Measurements from ENCODE around the gene FLOT1.

The FLOT1 gene

DNA sequence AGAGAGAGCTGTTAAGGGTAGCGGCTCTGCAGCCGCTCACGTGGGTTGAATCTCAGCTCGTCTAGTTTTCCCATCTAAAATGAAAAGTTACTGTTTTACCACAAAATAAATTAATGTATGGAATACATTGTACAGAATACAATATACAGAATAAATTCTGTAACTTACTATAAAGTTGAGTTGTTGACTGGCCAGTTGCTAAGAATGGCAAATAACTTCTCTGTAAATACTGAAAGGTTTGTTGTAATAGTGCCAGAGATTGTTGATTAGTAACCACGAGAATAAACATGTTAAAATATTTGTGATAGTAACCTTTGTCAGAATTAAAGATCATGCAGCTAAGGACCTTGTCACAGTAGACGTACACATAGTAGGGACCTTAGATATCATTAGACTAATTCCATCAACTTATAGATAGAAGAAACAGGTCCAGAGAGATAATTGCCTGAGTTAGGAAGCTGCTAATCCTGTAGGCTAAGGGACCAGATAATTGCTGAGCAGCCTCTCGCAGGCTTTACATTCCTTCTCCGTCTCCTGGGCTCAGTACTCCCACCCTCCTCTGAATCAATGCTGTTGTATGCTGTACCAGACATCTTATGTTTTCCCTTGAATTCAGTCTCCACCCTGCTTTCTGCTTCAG, 51.2 kb downstream of the FLOT1 start:
- no peak for DNase-seq

DNA sequence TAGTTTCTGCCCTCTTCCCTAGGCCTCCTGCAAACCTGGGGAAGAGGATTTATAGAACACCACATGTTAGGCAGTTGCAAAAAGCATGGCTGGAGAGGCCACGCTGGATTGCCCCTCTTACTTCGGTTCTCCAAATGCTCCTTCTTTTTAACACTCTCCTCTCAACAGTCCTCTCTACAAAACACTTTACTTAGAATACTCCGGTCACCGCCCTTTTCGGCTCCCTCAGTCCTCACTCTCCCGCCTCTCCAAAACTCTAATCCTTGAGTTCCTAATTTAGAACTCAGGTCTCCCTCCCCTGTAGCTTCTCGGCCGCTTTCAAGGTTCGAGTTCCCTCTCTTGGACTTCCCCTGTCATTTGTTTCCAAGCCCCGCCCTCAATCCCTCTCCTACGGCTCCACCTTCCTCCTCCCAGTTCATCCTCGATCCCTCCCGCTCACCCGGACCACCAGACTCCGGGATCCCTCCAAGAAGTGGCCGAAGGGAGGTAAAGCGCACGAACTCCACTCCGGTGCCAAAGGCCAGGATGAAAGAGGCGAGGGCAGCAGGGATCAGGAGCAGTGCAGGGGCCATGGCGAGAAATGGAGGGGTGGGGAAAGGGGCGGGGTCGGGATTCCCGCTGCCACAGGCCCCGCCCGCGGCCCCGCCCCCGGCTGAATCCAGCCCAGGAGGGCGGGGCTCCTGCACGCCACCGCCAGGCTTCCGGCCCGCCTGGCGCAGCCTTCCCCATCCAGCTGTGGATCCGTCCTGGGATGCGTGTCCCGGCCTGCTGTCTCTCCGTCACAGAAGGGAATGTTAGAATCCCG, 51.9 kb downstream of the FLOT1 start, which contains the start of gene NRM:
Gene NRM, minus strand, starts transcription at position 582 of the 805 bp plus-strand sequence. Its CDS starts 10 bp downstream, at position 572.
- peak; percentile 75 to 85 for DNase-seq

DNA sequence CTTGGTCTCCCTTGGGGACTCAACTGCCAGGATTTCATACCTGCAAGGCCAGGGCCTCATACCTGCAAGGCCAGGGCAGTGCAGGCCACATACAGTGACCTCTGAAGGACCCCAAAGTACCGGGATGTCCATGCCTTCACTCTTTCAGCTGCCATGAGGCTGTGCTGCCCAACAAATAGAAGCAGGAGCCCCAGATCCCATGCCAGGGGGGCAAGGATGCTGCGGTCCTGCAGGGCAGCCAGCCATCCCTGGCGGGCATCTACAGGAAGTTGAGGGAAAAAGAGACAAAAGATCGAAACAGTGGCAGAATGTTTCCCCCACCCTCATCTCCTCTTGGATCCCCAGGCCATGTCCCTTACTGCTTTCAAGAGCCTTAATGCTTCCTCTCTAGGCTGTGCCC, 52.5 kb downstream of the FLOT1 start:
- no peak for DNase-seq

DNA sequence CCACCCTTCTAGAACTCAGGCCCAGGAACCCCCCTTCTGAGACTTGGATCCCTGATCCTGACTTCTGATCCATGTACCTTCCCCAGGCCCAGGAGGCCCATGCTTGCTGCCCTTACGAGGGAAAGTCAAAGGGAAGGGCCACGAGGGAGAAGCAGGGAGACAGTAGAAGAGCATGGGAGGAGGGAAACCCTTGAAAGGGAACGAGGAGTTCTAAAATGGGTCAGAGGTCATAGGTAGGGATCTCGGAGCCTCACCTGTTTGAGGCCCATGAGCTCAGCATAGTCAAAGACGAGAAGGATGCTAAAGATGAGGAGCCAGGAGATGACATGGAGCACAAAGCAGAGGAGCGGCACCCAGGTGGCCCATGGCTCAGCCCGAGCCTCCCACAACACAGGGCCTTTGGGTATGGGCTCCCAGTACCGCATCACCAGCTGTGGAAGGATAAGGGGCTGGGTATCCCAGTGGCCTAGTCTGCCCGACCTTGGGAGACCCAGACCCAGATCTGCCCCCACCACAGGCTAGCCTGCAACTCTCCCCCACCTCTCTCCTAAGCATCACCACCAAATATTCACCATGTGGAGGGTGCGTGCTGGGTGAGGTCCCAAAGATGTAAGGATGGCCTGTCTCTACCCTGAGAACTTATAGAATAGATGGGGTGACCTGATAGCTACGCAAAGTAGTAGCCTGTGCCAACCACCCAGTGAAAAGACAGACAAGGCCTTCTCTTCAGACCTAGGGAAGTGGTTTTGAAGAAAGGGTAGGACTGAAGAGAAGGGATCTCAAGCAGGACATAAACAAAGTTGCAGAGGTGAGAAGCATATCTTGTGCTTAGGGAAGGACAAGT, 53.2 kb downstream of the FLOT1 start:
- DNase-seq, result no peak

DNA sequence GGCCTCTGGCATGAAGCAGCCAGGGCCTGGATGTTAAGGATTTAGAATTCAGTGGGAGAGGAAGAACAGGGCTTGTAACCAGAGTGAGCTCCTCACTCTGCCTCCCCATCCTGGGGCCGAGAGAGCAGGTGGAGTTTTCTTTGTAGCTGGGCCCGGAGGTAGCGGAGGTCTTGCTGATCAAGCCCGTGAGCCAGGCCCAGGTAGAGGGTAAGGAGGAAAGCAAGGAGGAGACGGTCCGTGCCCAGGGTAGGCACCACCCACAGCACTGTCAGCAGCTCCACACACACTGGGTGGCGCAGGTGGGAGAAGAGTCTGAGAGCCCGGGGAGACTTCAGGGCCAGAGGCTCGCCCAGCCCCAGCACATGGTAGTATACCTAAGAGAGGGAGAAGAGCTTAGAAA, 53.9 kb downstream of the FLOT1 start:
- DNase-seq, result no peak

DNA sequence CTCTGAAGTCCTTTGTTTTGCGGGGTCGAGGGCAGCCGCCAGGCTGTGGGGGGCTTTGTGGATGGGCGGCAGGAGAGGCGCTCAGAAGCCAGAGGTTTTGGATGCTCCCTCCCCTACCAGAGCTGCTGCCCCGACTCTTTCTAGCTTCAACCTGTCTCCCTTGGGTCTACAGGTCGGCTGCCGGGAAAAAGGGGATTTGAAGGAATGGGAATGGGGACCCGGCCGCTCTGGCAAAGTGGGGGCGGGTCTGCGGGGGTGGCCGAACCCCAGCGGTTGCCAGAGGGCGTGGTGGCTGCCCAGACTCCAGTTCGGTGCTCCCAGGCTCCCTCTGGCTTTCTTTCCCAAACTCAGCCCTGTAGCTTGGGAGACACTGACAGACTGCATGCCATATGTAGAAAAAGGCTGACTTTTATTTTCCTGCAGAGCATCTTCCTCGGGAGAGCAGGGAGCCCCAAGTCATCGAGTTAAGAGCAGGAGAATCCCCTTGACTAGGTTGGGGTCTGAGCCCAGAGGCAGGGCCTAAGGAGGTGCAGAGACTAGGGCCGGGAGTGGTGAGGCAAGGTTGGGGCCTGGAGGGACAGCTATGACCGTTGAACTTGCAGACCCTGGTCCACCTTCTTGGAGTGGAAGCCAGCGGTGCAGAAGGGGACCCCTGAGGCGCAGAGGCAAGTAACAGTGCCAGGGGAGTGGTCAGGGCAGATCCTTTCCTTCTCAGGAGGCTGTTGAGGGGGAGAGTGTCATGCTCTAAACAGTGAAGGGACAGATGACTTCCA, 54.6 kb downstream of the FLOT1 start:
- no peak for DNase-seq

DNA sequence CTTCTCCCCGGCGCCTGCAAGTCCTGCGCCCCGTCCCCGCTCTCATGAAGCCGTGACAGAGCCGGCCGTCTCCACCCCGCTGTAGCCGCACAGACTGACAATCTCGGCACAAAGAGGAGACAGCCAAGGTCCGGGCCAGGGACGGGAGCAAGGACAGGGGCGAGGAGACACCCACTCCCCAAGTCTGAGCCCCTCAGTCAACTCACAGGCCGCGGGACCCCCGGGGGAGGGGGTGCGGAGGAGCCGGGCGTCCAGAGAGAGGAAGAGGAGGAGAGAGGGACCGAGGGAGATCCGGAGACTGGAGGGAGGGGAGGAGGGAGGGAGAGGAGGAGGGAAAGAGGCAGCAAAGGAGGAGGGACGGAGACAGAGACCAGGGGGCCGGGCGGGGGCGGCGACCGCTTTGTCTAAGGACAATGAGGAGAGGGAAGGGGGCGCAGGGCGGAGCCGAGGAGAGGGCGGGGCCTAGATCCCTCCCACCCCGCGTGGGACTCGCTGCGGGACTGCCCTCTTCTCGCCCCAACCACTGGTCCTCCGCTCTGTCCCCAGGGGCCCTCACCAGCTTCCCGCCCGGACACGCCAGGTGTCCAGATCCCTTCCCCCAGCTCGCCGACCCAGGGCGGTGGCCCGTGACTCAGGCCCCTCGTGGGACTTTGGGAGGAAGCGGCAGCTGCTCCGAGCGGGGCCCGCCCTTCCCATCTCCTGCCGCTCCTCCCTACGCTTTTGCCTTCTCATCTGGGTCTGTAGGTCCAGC, 55.4 kb downstream of the FLOT1 start:
- peak; percentile 63 to 87 for DNase-seq

DNA sequence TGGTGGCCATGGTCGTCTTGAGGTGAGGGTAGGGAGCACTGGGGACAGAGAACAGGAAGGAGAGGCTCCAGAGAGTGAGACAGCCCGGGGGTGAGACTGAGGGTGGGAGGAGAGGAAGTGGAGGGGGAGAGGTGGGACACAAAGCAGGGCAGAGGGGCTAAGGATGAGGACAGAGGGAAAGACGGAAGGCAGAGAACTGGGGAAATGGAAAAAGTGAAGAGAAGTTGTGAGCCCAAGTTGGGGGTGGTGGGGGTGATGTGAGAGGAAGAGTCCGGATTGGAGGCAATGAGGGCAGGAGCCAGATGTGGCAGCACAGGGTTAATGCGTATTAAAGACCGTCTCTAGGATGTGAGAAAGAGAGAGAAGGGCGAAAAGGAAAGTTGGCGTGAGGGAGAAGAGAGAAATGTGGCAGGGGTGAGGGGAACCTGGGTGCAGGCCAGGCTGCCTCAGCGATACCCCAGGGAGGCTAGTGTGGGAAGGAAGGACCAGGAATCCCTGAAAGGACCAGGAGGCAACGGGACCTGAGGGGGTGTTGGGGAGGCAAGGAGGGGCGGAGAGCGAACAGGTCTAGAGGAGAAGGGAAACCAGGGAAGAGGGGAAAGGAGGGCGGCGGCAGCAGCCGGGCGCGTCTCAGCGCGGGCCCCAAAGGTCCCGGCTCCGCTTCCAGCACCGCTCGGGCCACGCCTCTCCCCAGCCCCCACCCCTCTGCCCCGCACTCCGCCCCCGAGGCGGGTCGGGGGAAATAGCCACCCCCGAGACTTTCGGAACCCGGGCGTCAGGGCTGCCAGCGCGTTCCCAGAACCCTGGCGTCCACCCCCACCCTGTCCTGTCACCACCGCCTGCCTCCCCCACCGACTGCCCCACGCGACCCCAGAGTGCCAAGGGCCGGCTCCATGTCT, 56.2 kb downstream of the FLOT1 start, which contains the start of gene PPP1R18:
Gene PPP1R18, minus strand, starts transcription at position 637 of the 899 bp plus-strand sequence. Its CDS starts 627 bp downstream, at position 10.
- DNase-seq, result no peak

DNA sequence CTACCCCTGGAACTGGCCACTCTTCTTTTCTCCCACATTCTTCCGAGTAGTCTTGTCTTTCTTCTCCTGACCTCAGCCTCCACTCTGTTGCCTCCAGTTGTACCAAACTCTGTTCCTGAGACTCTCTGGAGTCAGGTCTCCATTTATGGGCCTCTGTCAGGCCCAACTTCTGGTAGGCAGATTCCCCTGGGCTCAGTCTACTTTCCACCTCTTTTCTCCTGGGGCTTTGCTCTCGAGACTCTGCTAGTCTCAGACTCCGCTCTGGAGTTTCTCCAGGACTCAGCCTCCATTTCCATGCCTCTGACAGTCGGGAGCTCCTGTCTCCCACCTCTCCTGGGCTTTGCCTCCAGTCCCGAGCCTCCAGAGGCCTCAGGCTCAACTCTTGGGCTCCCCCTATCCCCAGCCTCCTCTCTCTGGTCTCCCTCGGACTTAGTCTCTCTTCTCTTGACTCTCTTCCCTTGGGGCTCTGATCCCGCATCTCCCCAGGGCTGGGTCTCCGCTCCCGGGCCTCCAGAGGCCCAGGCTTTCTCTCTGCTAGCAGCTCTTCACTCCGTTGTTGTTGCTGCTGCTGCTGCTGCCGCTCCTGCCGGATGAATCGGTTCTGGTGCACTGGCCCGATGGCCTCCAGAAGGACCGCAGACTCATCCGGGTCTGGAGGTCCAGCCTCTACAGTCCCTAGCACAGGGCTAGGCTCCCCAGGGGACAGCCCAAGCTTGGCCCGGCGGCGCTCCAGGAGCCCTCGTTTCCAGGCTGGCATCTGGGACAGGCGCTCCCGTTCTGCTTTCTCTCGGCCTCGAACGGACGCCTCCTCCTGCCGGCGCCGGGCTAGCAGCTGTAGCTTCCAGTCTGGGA, 57.1 kb downstream of the FLOT1 start:
- DNase-seq, result no peak

DNA sequence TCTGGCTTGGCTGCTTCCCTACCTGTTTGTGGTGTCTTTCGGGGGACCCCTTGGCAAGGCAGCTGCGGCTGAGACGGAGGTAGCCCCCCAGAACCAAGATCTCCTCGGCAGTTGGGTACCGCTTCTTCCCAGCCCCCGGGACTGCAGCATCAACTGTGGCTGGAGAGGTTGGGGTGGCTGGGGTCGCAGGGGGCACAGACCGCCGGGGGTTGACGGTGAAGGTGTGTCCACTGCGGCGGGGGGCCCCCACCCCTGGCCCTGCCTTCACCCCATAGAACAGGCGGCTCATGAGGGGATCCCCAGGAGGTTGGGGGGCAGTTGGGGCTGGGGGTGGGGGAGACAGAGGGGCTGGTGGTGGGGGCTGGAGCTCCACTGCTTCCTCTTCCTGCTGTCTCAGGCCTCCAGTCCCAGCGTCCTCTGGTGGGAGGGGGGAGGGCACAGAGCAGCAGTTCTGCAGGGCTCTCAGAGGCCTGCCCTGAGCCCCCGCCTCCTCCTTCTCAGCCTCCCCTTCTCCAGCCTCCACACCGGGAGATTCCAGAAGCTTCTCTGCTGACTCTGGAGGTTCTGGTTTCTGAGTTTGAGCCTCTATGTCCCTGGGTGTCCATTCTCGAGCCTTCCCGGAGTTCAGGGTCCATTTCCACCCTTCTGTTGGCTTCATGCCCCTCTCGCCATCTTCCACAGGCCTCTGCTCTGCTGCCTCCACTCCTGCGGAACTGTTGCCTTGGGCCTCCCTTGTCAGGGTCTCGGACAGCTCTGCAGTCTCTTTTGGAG, 57.9 kb downstream of the FLOT1 start:
- no peak for DNase-seq

DNA sequence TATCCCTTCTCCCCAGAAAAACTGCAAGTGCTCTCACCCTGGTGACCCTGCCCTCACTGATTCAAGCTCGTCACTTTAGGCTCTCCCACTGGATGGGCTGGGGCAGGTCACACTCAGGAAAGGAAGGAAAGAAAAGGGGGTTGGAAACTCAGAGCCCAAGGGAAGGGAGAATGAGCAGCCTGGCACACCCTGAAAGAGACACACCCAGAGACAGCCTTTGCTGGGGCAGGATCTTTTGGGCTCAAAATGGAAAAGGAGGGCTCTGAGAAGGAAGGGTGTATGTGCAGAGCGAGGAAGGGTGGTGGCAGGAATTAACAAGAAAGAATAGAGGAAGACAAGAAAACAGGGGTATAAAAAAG, 58.5 kb downstream of the FLOT1 start:
- DNase-seq, result no peak

DNA sequence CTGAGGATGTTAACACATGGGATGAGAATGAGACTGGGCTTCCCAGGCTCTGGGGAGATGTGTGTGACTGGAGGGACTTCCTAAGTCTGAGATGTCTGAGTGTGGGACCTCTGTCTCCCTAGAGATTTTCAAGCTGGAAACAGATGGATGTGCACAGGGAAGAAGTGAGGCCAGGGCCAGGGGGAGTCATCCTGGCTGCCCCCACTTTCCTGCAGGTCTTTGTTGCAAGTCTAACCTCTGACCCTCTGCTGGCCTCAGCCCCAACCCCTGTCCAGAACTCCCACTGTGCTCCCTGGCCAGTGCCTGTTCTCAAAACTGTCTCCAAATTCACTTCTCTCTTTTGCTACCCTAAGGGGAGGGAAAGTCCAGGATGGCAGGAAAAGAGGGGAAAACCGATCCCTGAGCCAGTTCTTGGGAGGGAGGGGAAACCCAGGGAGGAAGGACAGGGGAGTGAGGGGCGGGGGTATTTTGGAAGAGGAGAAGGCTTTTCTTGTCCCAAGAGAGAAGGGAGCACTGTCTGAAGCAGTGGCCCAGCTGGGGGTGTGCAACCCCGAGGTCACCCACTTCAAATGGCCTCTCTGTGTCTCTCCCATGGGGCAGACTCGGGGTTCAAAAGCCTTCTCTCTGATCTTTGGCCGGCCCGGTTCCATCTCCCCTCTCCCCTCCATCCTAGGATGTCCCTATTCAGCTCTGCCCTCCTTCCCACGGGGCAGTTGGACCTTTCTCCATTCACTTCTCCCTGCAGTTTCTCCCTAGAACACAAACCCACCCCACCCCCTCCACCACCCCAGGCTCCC, 59.1 kb downstream of the FLOT1 start:
- no peak for DNase-seq

DNA sequence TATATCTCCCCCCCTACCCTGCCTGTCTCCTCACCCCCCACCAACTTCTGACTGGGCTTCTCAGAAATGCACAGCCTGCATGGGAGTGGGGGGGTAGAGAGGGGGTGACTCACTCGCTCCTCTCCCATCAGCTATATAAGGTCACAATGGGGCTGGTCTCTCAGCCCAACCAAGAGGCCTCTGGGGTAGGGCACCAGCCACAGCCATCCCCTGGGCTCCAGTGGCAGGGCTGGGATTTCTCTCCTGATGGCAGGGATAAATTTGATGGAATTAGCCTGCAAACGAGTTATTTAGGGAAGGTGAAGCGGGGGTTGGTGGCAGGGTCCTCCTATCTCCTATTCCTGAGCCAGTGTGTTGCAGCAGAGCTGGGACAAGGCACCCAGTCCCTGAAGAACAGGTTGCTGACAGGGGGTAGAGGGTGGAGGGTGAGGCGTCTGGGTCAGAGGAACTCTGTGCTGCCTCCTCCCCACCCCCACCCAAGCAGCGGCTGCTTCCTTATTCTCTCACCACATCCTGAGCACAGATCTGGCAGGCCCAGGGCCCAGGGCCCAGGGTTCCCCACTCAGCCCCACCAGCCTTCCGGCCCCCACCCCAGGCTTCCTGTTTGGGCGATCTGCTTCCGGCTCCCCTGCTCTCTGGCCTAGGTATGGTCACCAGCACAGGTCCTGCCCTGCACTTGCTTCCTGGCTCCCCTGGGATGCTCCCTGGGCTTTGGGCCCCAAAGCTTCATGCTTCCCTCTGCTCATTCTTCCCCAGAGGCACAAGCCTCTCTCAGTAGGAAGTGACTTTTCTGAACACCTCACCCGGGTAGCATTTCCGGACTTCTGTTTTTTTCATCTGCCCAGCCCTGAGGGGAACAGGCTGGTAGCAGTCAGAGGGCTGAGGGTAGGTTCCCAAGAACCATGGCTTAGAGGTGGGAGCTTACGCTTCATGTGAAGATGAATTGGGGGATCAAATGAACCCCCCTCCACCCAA, 60.1 kb downstream of the FLOT1 start:
- peak in 1 of 2 experiments; percentile 21 for DNase-seq

DNA sequence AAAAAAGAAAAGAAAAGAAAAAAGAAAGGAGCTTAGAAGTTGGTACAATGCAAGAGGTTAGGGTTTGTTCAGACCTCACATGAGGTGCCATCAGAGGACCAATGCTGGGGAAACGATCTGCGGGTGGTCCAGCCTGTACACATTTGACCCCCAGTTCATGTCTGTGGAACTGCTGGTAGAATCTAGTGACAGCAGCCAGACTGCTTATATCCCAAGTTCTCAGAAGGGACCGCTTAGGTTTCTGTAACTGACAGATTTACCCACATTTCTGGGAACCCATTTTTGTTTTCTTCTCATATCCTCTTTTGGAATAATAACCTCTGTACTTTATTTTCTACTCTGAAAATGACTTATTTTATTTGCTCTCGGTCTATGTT, 60.7 kb downstream of the FLOT1 start:
- DNase-seq, result no peak

DNA sequence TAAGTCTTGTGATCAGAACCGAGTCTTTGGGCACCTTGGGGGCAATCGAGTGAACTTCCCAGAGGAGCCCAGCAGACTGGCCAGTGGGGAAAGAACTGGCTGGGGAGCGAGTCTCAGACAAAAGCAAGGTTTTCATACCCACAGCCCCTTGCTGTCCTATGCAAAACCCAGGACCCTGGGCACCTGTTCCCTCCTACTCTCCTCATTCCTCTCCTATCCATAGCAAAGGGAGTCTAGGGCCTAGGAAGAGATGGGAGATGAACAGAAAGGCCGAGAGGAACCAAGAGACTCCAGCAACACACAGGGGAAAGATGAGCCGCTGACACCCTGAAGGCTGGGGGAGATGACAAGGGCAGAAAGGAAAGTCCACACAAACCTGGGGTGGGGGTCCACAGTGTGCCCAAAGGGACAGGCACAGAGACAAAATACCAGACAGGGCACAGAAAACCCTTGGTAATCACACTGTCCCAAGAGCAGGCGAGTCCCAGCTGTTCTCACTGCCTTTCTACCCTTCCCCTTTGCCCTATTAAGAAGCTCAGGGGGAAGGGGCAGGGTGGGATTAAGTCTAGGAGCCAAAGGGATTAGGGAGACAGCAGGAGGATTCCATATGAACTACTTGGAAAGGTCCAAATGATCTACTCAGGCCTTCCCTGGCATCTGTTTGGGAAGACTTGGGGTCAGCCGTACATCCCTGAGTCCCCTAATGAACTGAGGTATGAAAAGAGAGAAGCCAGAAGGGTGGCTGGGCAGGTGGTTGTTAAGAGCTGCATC, 62.5 kb downstream of the FLOT1 start:
- no peak for DNase-seq
